OCI-LY3 (cell line): ENCODE data around the gene CRELD2.

Source experiments
- EZH2phosphoT487 ChIP-seq: fragments of 200-600 bp; shearing (Covaris generic); IDR thresholded peaks from 2 replicates; pipeline ENCODE4 v1.6.1; 2018; ENCODE audit warnings: antibody characterized with exemption, mixed run types, low read depth
- TF ChIP-seq, protein P1 (sequence below): fragments of 200-600, 300-600 bp; sonication (generic); IDR thresholded peaks from 2 replicates; pipeline ENCODE4 v1.5.1; 2014; ENCODE audit warnings: antibody characterized with exemption, low read length, low read depth

DNA sequence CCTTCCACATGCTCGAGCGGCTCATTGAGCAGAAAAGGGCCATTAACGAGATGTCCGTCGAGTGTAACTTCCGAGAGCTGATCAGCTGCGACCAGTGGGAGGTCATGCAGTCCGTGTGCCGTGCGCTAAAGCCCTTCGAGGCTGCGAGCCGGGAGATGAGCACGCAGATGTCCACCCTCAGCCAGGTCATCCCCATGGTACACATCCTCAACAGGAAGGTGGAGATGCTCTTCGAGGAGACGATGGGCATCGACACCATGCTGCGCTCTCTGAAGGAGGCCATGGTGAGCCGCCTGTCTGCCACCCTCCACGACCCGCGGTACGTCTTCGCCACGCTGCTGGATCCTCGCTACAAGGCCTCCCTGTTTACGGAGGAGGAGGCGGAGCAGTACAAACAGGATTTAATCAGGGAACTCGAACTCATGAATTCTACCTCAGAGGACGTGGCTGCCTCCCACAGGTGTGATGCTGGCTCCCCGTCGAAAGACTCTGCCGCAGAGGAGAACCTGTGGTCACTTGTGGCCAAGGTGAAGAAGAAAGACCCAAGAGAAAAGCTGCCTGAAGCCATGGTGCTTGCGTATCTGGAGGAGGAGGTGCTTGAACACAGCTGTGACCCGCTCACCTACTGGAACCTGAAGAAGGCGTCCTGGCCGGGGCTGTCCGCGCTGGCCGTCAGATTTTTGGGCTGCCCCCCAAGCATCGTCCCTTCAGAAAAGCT, 31.9 kb upstream of the CRELD2 start:
- TF ChIP-seq, protein P1, sequence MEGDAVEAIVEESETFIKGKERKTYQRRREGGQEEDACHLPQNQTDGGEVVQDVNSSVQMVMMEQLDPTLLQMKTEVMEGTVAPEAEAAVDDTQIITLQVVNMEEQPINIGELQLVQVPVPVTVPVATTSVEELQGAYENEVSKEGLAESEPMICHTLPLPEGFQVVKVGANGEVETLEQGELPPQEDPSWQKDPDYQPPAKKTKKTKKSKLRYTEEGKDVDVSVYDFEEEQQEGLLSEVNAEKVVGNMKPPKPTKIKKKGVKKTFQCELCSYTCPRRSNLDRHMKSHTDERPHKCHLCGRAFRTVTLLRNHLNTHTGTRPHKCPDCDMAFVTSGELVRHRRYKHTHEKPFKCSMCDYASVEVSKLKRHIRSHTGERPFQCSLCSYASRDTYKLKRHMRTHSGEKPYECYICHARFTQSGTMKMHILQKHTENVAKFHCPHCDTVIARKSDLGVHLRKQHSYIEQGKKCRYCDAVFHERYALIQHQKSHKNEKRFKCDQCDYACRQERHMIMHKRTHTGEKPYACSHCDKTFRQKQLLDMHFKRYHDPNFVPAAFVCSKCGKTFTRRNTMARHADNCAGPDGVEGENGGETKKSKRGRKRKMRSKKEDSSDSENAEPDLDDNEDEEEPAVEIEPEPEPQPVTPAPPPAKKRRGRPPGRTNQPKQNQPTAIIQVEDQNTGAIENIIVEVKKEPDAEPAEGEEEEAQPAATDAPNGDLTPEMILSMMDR: no peak
- TF ChIP-seq EZH2phosphoT487: no peak
